Osteoblast (primary cell): ENCODE results near the gene ADRM1. TPM values are rescaled to one million over a fixed set of nuclear protein-coding genes. Genes with fewer than 3 reads are reported as not detected.

Experiments used
- DNase-seq: peaks from one replicate; pipeline ENCODE4 v3.0.0; 2011; ENCODE audit warnings: low spot score, mixed read lengths; ENCODE audit not compliant: insufficient read length; ENCODE audit errors: missing footprints
- H2AFZ ChIP-seq: 2 replicates; pipeline ENCODE4 v1.6.0; 2011; ENCODE audit warnings: mild to moderate bottlenecking, low read length
- H3K27ac ChIP-seq: 2 replicates; pipeline ENCODE4 v1.5.1; 2011; ENCODE audit warnings: mild to moderate bottlenecking, low read depth, low read length, moderate library complexity
- H3K27me3 ChIP-seq: 2 replicates; pipeline ENCODE4 v1.6.0; 2012; ENCODE audit warnings: mild to moderate bottlenecking, control low read depth, inconsistent platforms, low read length, moderate library complexity; ENCODE audit not compliant: insufficient read depth
- H3K36me3 ChIP-seq: 2 replicates; pipeline ENCODE4 v1.5.1; 2011; ENCODE audit warnings: mild to moderate bottlenecking, low read length, control low read depth, moderate library complexity; ENCODE audit not compliant: insufficient read depth
- H3K4me1 ChIP-seq: 2 replicates; pipeline ENCODE4 v1.5.1; 2011; ENCODE audit warnings: mild to moderate bottlenecking, low read length, control low read depth, moderate library complexity; ENCODE audit not compliant: insufficient read depth
- H3K4me2 ChIP-seq: 2 replicates; pipeline ENCODE4 v1.6.0; 2011; ENCODE audit warnings: mild to moderate bottlenecking, low read length; ENCODE audit not compliant: insufficient read depth
- H3K4me3 ChIP-seq: fragments of 200-600 bp; sonication (generic); 3 replicates; pipeline ENCODE4 v1.5.1; 2012; ENCODE audit warnings: mild to moderate bottlenecking, low read length, inconsistent platforms; ENCODE audit not compliant: insufficient read depth
- H3K79me2 ChIP-seq: 2 replicates; pipeline ENCODE4 v1.6.0; 2012; ENCODE audit warnings: mild to moderate bottlenecking, low read length, control low read depth, inconsistent platforms; ENCODE audit not compliant: insufficient read depth
- H3K9me3 ChIP-seq: 2 replicates; pipeline ENCODE4 v1.5.1; 2011; ENCODE audit warnings: low read depth, low read length, control low read depth
- H4K20me1 ChIP-seq: 2 replicates; pipeline ENCODE4 v1.6.0; 2012; ENCODE audit warnings: mild to moderate bottlenecking, low read length, control low read depth; ENCODE audit not compliant: insufficient read depth
- CTCF ChIP-seq: IDR thresholded peaks from 2 replicates; pipeline ENCODE4 v1.5.1; 2011; ENCODE audit warnings: mild to moderate bottlenecking, low read depth, low read length, moderate library complexity; ENCODE audit errors: extremely low read depth
- total RNA-seq: library from RNA; depleted of rRNA; stranded (reverse); fragments of >200 nt; gene quantifications from 2 replicates; pipeline ENCODE4 v1.2.3, GENCODE V29; 2012

Gene ADRM1
- total RNA-seq, 1 donor = 103 TPM

GRCh38 chr20:62309198-62309944 is 6.6 kb downstream of the ADRM1 start:
- H3K4me3 ChIP-seq = no peak overlapping the region
- H2AFZ ChIP-seq = no peak overlapping the region
- no peak for DNase-seq
- peaks cover 40% of the 10 kb centered on the region for H4K20me1 ChIP-seq
- H3K27ac ChIP-seq = no peak overlapping the region
- peaks cover 10% of the 10 kb centered on the region for H3K4me1 ChIP-seq
- no peak overlapping the region for H3K4me2 ChIP-seq
- H3K36me3 ChIP-seq = peaks cover 43% of the 10 kb centered on the region
- H3K79me2 ChIP-seq = peaks cover 37% of the 10 kb centered on the region
- H3K27me3 ChIP-seq = no peaks in the 10 kb centered on the region
- H3K9me3 ChIP-seq = no peaks in the 10 kb centered on the region
- TF ChIP-seq CTCF = no peak

- Histone ChIP-seq H3K9me3 (no peaks in the 10 kb centered on the region), H3K36me3 (peaks cover 39% of the 10 kb centered on the region), H3K27me3 (no peaks in the 10 kb centered on the region), H3K4me3 (no peak overlapping the region), H3K79me2 (peaks cover 30% of the 10 kb centered on the region), H3K27ac (no peak overlapping the region), H4K20me1 (peaks cover 32% of the 10 kb centered on the region), H3K4me1 (peaks cover 2% of the 10 kb centered on the region), H3K4me2 (no peak overlapping the region), H2AFZ (no peak overlapping the region)
- no peak for TF ChIP-seq CTCF
- DNase-seq = peak; percentile 80
Observed at GRCh38 chr20:62309947-62310756, 7.4 kb downstream of the ADRM1 start.

- Histone ChIP-seq H2AFZ (no peak overlapping the region), H3K9me3 (no peaks in the 10 kb centered on the region), H3K27me3 (no peaks in the 10 kb centered on the region), H3K27ac (no peak overlapping the region), H3K4me1 (no peaks in the 10 kb centered on the region), H3K79me2 (peaks cover 24% of the 10 kb centered on the region), H3K4me3 (no peak overlapping the region), H3K36me3 (peaks cover 33% of the 10 kb centered on the region), H3K4me2 (no peak overlapping the region), H4K20me1 (peaks cover 26% of the 10 kb centered on the region)
- TF ChIP-seq CTCF = no peak
- DNase-seq = peak; percentile 89
Observed at GRCh38 chr20:62310757-62311121, 7.9 kb downstream of the ADRM1 start.

DNA sequence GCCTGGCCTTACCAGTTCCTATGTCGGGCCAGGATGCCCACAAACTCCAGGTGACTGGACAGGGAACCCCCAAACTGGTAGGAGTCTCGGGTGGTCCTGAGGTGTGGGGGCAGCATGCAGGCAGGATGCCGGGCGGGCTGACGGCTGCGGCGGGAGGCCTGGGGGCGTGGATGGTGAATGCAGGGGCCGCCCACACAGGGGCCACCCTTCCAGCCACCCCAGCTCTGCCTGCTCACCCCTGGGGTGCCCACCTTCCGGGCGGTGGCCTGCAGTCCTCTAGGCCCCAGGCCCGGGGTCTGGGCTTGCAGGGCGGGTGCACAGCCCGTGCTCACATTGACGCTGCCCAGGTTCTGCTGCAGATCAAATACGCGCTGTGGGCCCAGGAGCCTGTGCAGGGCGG is 8.4 kb downstream of the ADRM1 start:
- Histone ChIP-seq H3K4me1 (no peaks in the 10 kb centered on the region), H2AFZ (no peak overlapping the region), H3K27ac (no peak overlapping the region), H3K27me3 (no peaks in the 10 kb centered on the region), H3K36me3 (peaks cover 30% of the 10 kb centered on the region), H3K4me3 (no peak overlapping the region), H3K4me2 (no peak overlapping the region), H3K79me2 (peaks cover 20% of the 10 kb centered on the region), H3K9me3 (no peaks in the 10 kb centered on the region), H4K20me1 (peaks cover 22% of the 10 kb centered on the region)
- no peak for TF ChIP-seq CTCF
- DNase-seq = no peak
